ENCODE measurements around the gene SPTBN4.
"Not testable (repeated sequence)": the region's sequence is repeated elsewhere in the genome, so short reads cannot be mapped to it uniquely, and the experiment has no call there.

SPTBN4 gene

GRCh38 chr19:40441719-40442253 is 25.0 kb upstream of the SPTBN4 start:
- no peak for DNase-seq

GRCh38 chr19:40442328-40443130 is 24.3 kb upstream of the SPTBN4 start:
- no peak for DNase-seq

GRCh38 chr19:40443131-40443999 is 23.4 kb upstream of the SPTBN4 start:
- peak; percentile 84 to 100 (median 96) for DNase-seq

GRCh38 chr19:40444000-40444824 is 22.6 kb upstream of the SPTBN4 start, which contains the start of gene SERTAD3:
Gene SERTAD3, minus strand, starts transcription at chr19:40444335. Its CDS starts 2,255 bp downstream, at chr19:40442080.
- DNase-seq = peak; percentile 75 to 100 (median 98)

GRCh38 chr19:40444825-40445312 is 21.9 kb upstream of the SPTBN4 start:
- no peak for DNase-seq

GRCh38 chr19:40445780-40446262 is 21.0 kb upstream of the SPTBN4 start:
- no peak for DNase-seq

GRCh38 chr19:40446263-40446784 is 20.5 kb upstream of the SPTBN4 start:
- no peak for DNase-seq

- DNase-seq = no peak
Observed at GRCh38 chr19:40449506-40449905, 17.3 kb upstream of the SPTBN4 start.

GRCh38 chr19:40450664-40451063 is 16.1 kb upstream of the SPTBN4 start:
- no peak for DNase-seq

GRCh38 chr19:40452016-40452415 is 14.8 kb upstream of the SPTBN4 start:
- DNase-seq = no peak

- no peak for DNase-seq
Observed at GRCh38 chr19:40453151-40453735, 13.6 kb upstream of the SPTBN4 start.

GRCh38 chr19:40453943-40454342 is 12.9 kb upstream of the SPTBN4 start:
- DNase-seq = not testable (repeated sequence)

- DNase-seq = no peak
Observed at GRCh38 chr19:40457048-40457447, 9.8 kb upstream of the SPTBN4 start.

GRCh38 chr19:40457953-40458596 is 8.7 kb upstream of the SPTBN4 start:
- no peak for DNase-seq

- DNase-seq = no peak
Observed at GRCh38 chr19:40458597-40458974, 8.2 kb upstream of the SPTBN4 start.

GRCh38 chr19:40460185-40460584 is 6.6 kb upstream of the SPTBN4 start:
- DNase-seq = no peak

GRCh38 chr19:40461669-40462221 is 5.1 kb upstream of the SPTBN4 start:
- peak in 6 of 14 donors; percentile 6 to 23 (median 16) for DNase-seq

GRCh38 chr19:40463587-40464037 is 3.2 kb upstream of the SPTBN4 start:
- DNase-seq = not testable (repeated sequence)

GRCh38 chr19:40464059-40465024 is 2.5 kb upstream of the SPTBN4 start:
- peak in 12 of 14 donors; percentile 9 to 62 (median 36) for DNase-seq
